ENCODE measurements around the gene TTC9B.
"Not testable (repeated sequence)": the region's sequence is repeated elsewhere in the genome, so short reads cannot be mapped to it uniquely, and the experiment has no call there.

TTC9B gene

DNA sequence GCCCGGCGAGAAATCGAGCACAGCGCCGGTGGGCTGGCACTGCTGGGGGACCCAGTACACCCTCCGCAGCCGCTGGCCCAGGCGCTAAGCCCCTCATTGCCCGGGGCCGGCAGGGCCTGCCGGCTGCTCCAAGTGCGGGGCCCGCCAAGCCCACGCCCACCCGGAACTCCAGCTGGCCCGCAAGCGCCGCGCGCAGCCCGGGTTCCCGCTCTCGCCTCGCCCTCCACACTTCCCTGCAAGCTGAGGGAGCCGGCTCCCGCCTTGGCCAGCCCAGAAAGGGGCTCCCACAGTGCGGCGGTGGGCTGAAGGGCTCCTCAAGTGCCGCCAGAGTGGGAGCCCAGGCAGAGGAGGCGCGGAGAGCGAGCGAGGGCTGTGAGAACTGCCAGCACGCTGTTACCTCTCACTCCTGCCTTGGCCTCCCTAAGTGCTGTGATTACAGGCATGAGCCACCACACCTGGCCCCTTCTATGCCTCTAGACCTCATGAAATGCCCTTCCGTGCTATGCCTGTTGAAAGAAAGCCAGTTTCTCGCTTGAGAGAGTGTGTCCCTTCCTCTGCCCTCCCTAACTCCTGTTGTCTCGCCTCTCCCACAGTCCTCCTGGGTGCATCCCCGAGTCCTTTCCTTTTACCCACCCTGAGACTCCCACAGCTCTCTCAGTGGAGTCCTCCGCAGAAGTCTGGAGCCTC is 47.7 kb downstream of the TTC9B start:
- DNase-seq (ENCODE audit: low read depth, low spot score), result not testable (repeated sequence)

DNA sequence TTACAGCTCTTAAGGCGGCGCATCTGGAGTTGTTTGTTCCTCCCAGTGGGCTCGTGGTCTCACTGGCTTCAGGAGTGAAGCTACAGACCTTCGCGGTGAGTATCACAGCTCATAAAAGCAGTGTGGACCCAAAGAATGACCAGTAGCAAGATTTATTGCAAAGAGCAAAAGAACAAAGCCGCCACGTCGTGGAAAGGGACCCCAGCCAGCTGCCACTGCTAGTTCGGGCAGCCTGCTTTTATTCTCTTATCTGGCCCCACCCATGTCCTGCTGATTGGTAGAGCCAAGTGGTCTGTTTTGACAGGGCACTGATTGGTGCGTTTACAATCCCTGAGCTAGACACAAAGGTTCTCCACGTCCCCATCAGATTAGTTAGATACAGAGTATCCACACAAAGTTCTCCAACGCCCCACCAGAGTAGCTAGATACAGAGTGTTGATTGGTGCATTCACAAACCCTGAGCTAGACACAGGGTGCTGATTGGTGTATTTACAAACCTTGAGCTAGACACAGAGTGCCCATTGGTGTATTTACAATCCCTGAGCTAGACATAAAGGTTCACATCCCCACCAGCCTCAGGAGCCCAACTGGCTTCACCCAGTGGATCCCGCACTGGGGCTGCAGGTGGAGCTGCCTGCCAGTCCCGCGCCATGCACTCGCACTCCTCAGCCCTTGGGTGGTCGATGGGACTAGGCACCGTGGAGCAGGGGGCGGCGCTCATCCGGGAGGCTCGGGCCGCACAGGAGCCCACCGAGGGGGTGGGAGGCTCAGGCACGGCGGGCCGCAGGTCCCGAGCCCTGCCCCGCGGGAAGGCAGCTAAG is 48.5 kb downstream of the TTC9B start:
- DNase-seq (ENCODE audit: low read depth, low spot score), result not testable (repeated sequence)

Measured in iPS DF 19.7 (cell line).